ENCODE data around the gene VAPA. TPM values are rescaled to one million over a fixed set of nuclear protein-coding genes. Genes with fewer than 3 reads are reported as not detected.
A peak's percentile ranks its signal among the peaks of the same experiment; 100 is the strongest.

VAPA gene
- total RNA-seq, 1 donor from 2014 or later = 169 TPM

- TF ChIP-seq CTCF (conservative IDR thresholded peaks at IDR 0.05; ENCODE audit: low read depth, low read length) = peak; percentile 81
- DNase-seq (ENCODE audit: low read depth) = no peak
- H3K4me3 ChIP-seq (ENCODE audit: low read depth, low read length) = no peak overlapping the region
Measured at GRCh38 chr18:9971313-9971920, 57.6 kb downstream of the VAPA start.

GRCh38 chr18:9973470-9973869 lies 59.7 kb downstream of the VAPA start:
- no peak overlapping the region for H3K4me3 ChIP-seq (ENCODE audit: low read depth, low read length)
- DNase-seq (ENCODE audit: low read depth) = no peak
- TF ChIP-seq CTCF (conservative IDR thresholded peaks at IDR 0.05; ENCODE audit: low read depth, low read length) = no peak

- no peak for DNase-seq (ENCODE audit: low read depth)
- H3K4me3 ChIP-seq (ENCODE audit: low read depth, low read length) = no peak overlapping the region
- TF ChIP-seq CTCF (conservative IDR thresholded peaks at IDR 0.05; ENCODE audit: low read depth, low read length) = no peak
Measured at GRCh38 chr18:9974279-9974915, 60.6 kb downstream of the VAPA start.

- no peak overlapping the region for H3K4me3 ChIP-seq (ENCODE audit: low read depth, low read length)
- DNase-seq (ENCODE audit: low read depth) = no peak
- TF ChIP-seq CTCF (conservative IDR thresholded peaks at IDR 0.05; ENCODE audit: low read depth, low read length) = no peak
Measured at GRCh38 chr18:9975658-9976057, 61.8 kb downstream of the VAPA start.

- TF ChIP-seq CTCF (conservative IDR thresholded peaks at IDR 0.05; ENCODE audit: low read depth, low read length) = no peak
- H3K4me3 ChIP-seq (ENCODE audit: low read depth, low read length) = no peak overlapping the region
- no peak for DNase-seq (ENCODE audit: low read depth)
Measured at GRCh38 chr18:9982711-9983110, 68.9 kb downstream of the VAPA start.

GRCh38 chr18:9984080-9984479 lies 70.3 kb downstream of the VAPA start:
- no peak for TF ChIP-seq CTCF (conservative IDR thresholded peaks at IDR 0.05; ENCODE audit: low read depth, low read length)
- H3K4me3 ChIP-seq (ENCODE audit: low read depth, low read length) = no peak overlapping the region
- no peak for DNase-seq (ENCODE audit: low read depth)

GRCh38 chr18:9985641-9986040 lies 71.8 kb downstream of the VAPA start:
- TF ChIP-seq CTCF (conservative IDR thresholded peaks at IDR 0.05; ENCODE audit: low read depth, low read length) = no peak
- DNase-seq (ENCODE audit: low read depth) = no peak
- no peak overlapping the region for H3K4me3 ChIP-seq (ENCODE audit: low read depth, low read length)

All from epithelial cell of proximal tubule (primary cell).